NT2/D1 (cell line): ENCODE data around the gene ZNF451.

Source experiments
- YY1 ChIP-seq: IDR thresholded peaks from 2 replicates; pipeline ENCODE4 v1.6.1; 2011; ENCODE audit not compliant: insufficient read length, insufficient read depth
- ZNF274 ChIP-seq: IDR thresholded peaks from 2 replicates; pipeline ENCODE4 v1.6.1; 2011; ENCODE audit warnings: mild to moderate bottlenecking, low read depth, low read length

DNA sequence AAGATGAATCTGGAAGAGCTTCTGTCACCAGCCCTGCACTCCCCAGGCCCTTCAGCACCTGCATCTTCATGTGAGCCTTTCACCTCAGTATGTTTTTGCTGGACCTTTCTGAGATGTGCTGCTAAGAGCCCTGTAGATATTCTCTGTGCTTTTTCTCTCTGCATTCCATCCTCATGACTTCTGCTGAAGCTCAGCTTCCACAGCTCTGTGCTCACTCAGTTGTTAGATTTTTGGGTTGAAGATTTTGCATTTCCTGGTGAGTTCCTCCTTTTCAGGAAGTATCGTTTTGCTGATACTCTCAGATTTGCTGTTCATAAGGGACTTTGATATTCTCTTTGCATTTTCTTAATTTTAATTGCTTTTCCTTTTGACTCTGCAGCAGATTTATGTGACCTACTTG lies 25.2 kb upstream of the ZNF451 start:
- TF ChIP-seq YY1 (no peak), ZNF274 (no peak)
